Panc1 (cell line): ENCODE data around the gene SIRPG. TPM values are rescaled to one million over a fixed set of nuclear protein-coding genes. Genes with fewer than 3 reads are reported as not detected.
"Not testable (repeated sequence)": the region's sequence is repeated elsewhere in the genome, so short reads cannot be mapped to it uniquely, and the experiment has no call there.

Experiments used
- ATAC-seq: fragments of 200-7000 bp; cut with Tn5 transposase; 2 replicates; pipeline ENCODE4 v1.9.1; 2020; ENCODE audit warnings: mild to moderate bottlenecking, moderate library complexity
- BruUV-seq: library from RNA; stranded (reverse); fragments of 400-500 nt; replicated peaks from 2 replicates; lab custom pipeline; 2021; lab: Mats Ljungman, UMichigan
- CTCF ChIA-PET: fragments of 300-600 bp; sonication (Branson Sonifier 250); formaldehyde crosslinking; loops from one replicate; lab custom pipeline; 2022; ENCODE audit warnings: antibody characterized with exemption; lab: Charles Lee
- POLR2A ChIA-PET: fragments of 300-600 bp; sonication (Branson Sonifier 250); formaldehyde crosslinking; loops from one replicate; lab custom pipeline; 2022; ENCODE audit warnings: antibody characterized with exemption; lab: Charles Lee
- DNase-seq: peaks from one replicate; pipeline ENCODE4 v3.0.0-alpha.2; 2010; ENCODE audit warnings: low read depth, low spot score
- H3K27ac ChIP-seq: 2 replicates; pipeline ENCODE4 v1.5.1; 2011; ENCODE audit warnings: mild to moderate bottlenecking, low read length, inconsistent platforms
- H3K27me3 ChIP-seq: fragments of 200-500 bp; sonication (Bioruptor generic); 2 replicates; pipeline ENCODE4 v1.6.0; 2014; ENCODE audit warnings: low read length, inconsistent platforms; ENCODE audit not compliant: control insufficient read depth, insufficient read depth
- H3K36me3 ChIP-seq: fragments of 200-500 bp; sonication (Bioruptor generic); 2 replicates; pipeline ENCODE4 v1.5.1; 2014; ENCODE audit warnings: inconsistent platforms, mild to moderate bottlenecking, low read length, moderate library complexity; ENCODE audit not compliant: control insufficient read depth, insufficient read depth
- H3K4me1 ChIP-seq: 2 replicates; pipeline ENCODE4 v1.5.1; 2011; ENCODE audit warnings: inconsistent platforms, mild to moderate bottlenecking, low read length, moderate library complexity; ENCODE audit not compliant: control insufficient read depth, insufficient read depth
- H3K4me3 ChIP-seq, 2 experiments: 2 replicates each; pipeline ENCODE4 v1.5.1; 2011 to 2012; ENCODE audit warnings: low read depth in 2 of 2, low read length in 2 of 2, mild to moderate bottlenecking in 2 of 2, inconsistent platforms in 1 of 2, moderate library complexity in 1 of 2
- H3K9me3 ChIP-seq: fragments of 200-500 bp; sonication (Bioruptor generic); 2 replicates; pipeline ENCODE4 v1.5.1; 2014; ENCODE audit warnings: low read depth, mild to moderate bottlenecking, inconsistent platforms, low read length, moderate library complexity; ENCODE audit not compliant: control insufficient read depth, insufficient read depth
- CTCF ChIP-seq: fragments of 450-650 bp; IDR thresholded peaks from 2 replicates; pipeline ENCODE4 v1.5.1; 2017; ENCODE audit warnings: mild to moderate bottlenecking
- POLR2AphosphoS5 ChIP-seq: IDR thresholded peaks from 2 replicates; pipeline ENCODE4 v1.6.1; 2012; ENCODE audit warnings: mild to moderate bottlenecking, low read depth, low read length, moderate library complexity
- REST ChIP-seq, 2 experiments: IDR thresholded peaks; 2 replicates each; pipeline ENCODE4 v1.6.1; 2011 to 2012; ENCODE audit warnings: low read depth in 2 of 2, control low read depth in 1 of 2, low read length in 1 of 2, mild to moderate bottlenecking in 1 of 2, moderate library complexity in 1 of 2; ENCODE audit not compliant: insufficient read depth in 1 of 2
- SIN3A ChIP-seq: IDR thresholded peaks from 2 replicates; pipeline ENCODE4 v1.6.1; 2012; ENCODE audit warnings: low read depth, mild to moderate bottlenecking, low read length, moderate library complexity, borderline replicate concordance; ENCODE audit not compliant: insufficient read depth
- TCF7L2 ChIP-seq: IDR thresholded peaks from 2 replicates; pipeline ENCODE4 v1.6.1; 2011; ENCODE audit warnings: mild to moderate bottlenecking, low read depth, low read length, inconsistent platforms
- in situ Hi-C: cut with HindIII; loops from 2 replicates; pipeline ENCODE4 v1.10.0; 2016; ENCODE audit warnings: low sequenced_read_pairs, low pct_unique_long_range_greater_than_20kb
- intact Hi-C: fragments of 100-400 bp; cut with micrococcal nuclease; formaldehyde crosslinking; loops from one replicate; pipeline ENCODE4 v1.10.0; 2022; ENCODE audit not compliant: unreplicated experiment
- total RNA-seq: library from RNA; stranded (reverse); gene quantifications from one replicate; pipeline ENCODE4 v1.2.1, GENCODE V29; 2021; ENCODE audit not compliant: unreplicated experiment

SIRPG gene
- total RNA-seq, 1 experiment from 2014 or later, result not detected

GRCh38 chr20:1608678-1609347 is 48.8 kb downstream of the SIRPG start:
- H3K27ac ChIP-seq, POLR2A ChIA-PET, H3K36me3 ChIP-seq, H3K27me3 ChIP-seq, H3K9me3 ChIP-seq, BruUV-seq, H3K4me3 ChIP-seq, CTCF ChIA-PET, H3K4me1 ChIP-seq, DNase-seq, intact Hi-C loops, in situ Hi-C loops, ATAC-seq: not testable (repeated sequence)

- ATAC-seq (no peak), DNase-seq (no peak)
- in situ Hi-C loops, result no loop called here
- H3K4me1 ChIP-seq, result no peaks in the 10 kb centered on the region
- H3K36me3 ChIP-seq, result no peaks in the 10 kb centered on the region
- no peak overlapping the region for H3K27ac ChIP-seq
- peaks cover 3% of the 10 kb centered on the region for H3K27me3 ChIP-seq
- POLR2A ChIA-PET, result no interaction called here
- H3K4me3 ChIP-seq, result no peak overlapping the region
- BruUV-seq, result no TSS peak
- intact Hi-C loops, result no loop called here
- H3K9me3 ChIP-seq, result no peaks in the 10 kb centered on the region
- TF ChIP-seq POLR2AphosphoS5 (no peak), TCF7L2 (no peak), SIN3A (no peak), CTCF (no peak), REST (IDR thresholded peaks at IDR 0.05; ENCODE audit: insufficient read depth in 1 of 2, low read depth in 2 of 2, low read length in 1 of 2) (no peak)
- CTCF ChIA-PET, result no interaction called here
Observed at GRCh38 chr20:1600736-1601135, 56.8 kb downstream of the SIRPG start.

GRCh38 chr20:1595333-1595732 is 62.2 kb downstream of the SIRPG start:
- intact Hi-C loops, result no loop called here
- DNase-seq (no peak), ATAC-seq (no peak)
- H3K27me3 ChIP-seq, result no peaks in the 10 kb centered on the region; the same call in 1 of the 2 replicates
- ChIA-PET POLR2A (no interaction called here), CTCF (no interaction called here)
- no peak overlapping the region for H3K4me3 ChIP-seq
- H3K27ac ChIP-seq, result no peak overlapping the region
- in situ Hi-C loops, result no loop called here
- no peaks in the 10 kb centered on the region for H3K9me3 ChIP-seq
- no peaks in the 10 kb centered on the region for H3K4me1 ChIP-seq
- TF ChIP-seq CTCF (no peak), POLR2AphosphoS5 (no peak), SIN3A (no peak), TCF7L2 (no peak), REST (IDR thresholded peaks at IDR 0.05; ENCODE audit: insufficient read depth in 1 of 2, low read depth in 2 of 2, low read length in 1 of 2) (no peak)
- BruUV-seq, result no TSS peak
- H3K36me3 ChIP-seq, result no peaks in the 10 kb centered on the region
